GM12892 (cell line): ENCODE data around the gene STARD10.

Source experiments
- DNase-seq: peaks from one replicate; pipeline ENCODE4 v3.0.0; 2011; ENCODE audit not compliant: insufficient read length
- FAIRE-seq: peaks from 2 replicates; lab custom pipeline; 2011; peaks lifted over from hg19 to GRCh38; lab: Jason Lieb, UNC
- POLR2A ChIP-seq: IDR thresholded peaks from 2 replicates; pipeline ENCODE4 v1.6.1; 2011; ENCODE audit warnings: low read depth, low read length, control low read depth
- POLR2AphosphoS5 ChIP-seq: IDR thresholded peaks from 2 replicates; pipeline ENCODE4 v1.6.1; 2011; ENCODE audit warnings: low read depth, low read length, control low read depth
- TAF1 ChIP-seq: IDR thresholded peaks from 2 replicates; pipeline ENCODE4 v1.6.1; 2011; ENCODE audit warnings: low read depth, mild to moderate bottlenecking, control low read depth, low read length, borderline replicate concordance

STARD10 gene

DNA sequence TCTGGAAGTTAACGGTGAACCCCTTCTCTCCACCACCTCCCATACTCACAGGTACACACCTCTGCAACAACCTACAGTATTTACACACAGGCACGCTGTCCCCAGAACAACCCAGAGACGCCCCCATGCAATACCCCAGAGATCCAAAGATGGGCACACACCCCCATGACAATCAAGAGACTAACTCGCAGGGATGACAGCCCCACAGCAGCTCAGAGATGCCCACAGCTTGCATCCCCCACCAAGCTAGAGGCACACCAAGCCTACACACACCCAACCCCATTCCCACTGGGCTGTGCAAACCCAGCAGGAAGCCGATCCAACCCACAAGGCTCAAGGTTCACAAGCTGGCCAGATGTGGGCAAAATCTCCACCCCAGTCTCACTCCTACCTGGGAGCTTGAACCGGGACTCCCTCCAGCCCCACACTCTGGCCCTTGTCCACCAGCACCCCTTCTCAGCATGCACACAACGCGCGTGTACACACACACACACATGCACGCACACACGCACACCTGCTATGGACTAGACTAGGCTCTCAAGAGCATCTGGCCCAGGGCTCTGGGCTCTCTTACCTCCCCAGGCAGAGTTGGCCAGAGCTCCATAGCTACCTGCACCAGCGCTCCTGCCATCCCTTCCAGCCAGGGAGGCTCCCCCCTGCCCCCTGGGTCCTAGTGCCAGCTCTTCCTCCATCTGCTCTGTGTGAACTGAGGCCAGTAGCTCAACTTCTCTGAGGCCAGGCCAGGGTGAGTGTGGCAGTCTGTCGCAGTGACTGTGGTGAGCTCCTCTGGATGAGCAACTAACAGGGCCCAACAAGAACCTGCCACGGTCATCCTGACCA, 11.5 kb downstream of the STARD10 start:
- TF ChIP-seq TAF1 (no peak), POLR2A (no peak), POLR2AphosphoS5 (no peak)
- DNase-seq (no peak), FAIRE-seq (peak; percentile 81)

DNA sequence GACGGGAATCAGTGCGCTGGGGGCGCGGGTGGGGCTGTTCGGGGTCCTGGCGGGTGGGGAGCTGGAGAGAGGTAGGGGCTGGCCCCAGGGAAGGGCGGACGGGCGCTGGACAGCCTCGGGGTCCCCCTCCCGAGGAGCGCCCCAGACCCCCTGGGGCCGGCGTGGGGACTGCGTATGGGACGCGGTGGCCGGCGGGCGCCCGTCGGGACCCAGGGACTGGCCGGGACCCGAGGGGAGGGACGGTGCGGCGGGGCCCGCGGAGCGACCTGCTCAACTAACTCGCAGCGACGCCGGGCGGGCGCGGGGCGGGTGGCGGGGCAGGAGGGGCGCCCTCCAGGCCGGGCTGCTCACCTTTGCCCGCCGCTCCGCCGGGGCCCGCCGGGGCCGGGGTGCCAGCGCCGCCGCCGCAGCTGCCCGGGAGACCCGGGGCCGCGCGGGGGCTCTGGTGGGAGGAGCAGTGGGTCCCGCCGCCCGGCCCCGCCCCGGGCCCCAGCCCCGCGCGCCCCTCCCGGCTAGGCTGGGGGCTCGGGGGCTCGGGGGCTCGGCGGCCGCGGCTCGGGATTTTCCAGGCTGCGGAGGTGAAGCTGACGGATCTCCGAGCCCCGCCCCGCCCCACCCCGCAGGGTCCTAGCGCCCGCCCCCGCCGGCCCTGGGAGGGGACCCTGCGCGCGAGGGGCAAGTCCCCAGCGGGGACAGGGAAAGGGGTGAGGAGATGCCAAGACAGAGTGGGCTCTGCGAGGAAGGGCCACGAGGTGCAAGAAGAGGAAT, 12.3 kb downstream of the STARD10 start:
- FAIRE-seq = peak; percentile 54
- DNase-seq = peak; percentile 88
- TF ChIP-seq TAF1 (no peak), POLR2A (no peak), POLR2AphosphoS5 (no peak)

DNA sequence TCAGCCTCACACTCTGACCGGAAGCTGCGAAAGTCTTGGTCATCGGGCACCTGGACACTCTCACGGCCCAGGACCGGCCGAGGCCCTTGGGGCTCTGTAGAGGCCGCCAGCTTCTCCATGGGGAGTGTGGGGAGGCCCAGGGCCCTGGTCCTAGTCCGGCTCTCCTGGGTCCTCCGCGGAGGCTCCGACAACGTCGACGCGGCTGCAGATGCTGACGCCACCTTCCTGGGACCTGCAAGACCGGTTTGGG, 12.9 kb downstream of the STARD10 start:
- no peak for DNase-seq
- FAIRE-seq = no peak
- TF ChIP-seq POLR2AphosphoS5 (no peak), POLR2A (no peak)

DNA sequence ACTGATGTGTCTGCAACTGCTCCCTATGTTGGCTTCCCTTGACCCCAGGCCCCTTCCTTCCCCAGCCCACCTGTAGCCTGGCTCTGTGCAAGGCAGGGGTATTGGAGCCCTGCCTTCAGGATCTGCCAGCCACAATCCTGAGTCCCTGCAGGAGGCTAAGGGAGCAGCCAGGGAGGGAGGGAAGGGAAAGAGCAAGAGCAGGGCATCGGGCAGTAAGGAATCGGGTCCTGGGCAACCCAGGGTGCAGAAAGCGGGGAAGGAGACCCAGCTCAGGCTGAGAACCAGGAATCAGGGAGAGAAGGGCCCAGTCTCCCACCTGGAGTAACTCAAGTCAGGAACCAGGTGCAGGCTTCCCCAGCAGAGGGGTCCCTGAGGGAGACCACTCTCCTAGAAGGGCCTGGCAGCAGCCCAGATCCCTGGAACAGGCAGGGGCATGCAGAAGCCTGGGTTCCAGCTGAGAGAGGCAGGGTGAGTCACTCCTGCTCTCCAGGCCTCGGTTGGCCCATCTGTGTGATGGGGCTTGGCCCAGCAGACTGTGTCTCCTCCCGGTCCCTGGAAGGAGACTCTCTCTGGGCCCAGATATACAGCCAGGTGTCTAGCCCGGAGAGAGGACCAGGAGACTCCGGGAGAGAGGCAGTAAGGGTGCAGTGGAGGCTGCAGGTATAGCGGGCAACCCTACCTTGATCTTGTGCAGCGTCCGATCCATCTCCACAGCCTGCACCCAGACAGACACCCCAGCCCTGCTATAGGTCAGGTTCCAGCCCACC, 13.4 kb downstream of the STARD10 start:
- no peak for TF ChIP-seq POLR2AphosphoS5
- FAIRE-seq = peak; percentile 84
- DNase-seq = no peak

DNA sequence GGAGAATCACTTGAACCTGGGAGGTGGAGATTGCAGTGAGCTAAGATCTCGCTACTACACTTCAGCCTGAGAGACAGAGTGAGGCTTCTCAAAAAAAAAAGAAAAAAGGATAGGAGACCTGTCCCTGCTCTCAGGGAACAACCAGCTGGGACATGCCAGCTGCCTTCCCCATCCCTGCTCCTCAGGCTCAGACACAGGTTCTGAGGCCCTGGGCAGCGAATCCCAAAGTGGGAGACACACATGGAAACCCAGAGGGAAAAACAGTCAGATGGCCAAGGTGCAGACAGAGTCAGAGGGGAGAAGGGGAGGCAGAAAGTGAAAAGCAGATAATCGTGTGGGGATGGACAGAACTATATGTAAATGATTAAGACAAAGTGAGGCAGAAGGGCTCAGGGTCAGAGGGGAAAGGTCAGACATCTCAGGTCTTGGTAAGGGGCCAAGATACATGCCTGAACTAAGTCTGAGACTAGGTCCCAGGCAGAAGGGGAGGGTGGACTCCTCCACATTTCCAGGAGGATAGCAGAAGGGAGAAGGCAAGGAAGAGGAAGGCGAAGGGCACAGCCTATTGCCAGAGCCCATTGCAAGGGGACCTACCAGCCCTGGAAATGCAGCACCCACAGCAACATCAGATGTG, 14.2 kb downstream of the STARD10 start:
- TF ChIP-seq POLR2AphosphoS5 (no peak), TAF1 (no peak), POLR2A (no peak)
- FAIRE-seq (no peak), DNase-seq (no peak)

DNA sequence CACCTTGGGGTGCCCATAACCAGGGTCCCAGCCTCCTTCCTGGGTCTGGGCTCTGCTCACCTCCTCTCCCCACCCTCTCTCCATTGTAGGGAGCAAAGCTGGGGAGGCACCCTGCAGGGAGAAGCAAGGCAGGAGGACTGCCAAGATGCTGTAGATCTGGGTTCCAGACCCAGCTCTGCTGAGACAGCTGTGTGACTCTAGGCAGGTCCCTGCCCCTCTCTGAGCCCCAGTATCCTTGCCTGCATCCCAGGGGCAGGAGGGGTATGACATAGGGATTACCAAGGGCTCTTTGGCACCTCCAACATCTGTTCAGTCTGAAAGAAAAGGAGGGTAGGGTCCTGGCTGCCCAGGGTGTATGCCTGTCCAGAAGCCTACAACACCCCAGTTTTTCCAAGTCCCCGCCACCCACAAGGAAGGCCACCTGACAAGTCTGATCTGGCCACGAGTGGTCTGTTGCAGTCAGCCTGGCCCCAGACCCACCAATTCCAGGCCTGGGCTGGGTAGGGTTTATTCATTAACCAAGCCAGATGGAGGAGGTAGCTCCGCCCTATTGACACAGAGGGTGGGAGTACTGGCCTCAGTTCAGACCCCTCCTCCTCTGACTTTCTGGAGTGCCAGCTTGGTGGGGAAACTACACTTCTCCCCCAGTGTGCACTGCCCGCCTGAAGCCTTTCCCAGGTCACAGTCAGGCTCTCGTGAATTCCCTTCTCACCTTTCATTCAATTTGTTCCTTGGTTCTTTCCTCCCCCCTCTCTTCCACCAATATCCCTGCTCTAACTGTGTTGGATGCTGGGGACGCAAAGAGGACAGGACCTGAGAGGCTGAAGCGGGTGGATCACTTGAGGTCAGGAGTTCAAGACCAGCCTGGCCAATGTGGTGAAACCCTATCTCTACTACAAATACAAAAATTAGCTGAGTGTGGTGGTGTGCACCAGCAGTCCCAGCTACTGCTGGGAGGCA, 15.0 kb downstream of the STARD10 start:
- TF ChIP-seq TAF1 (no peak), POLR2A (no peak), POLR2AphosphoS5 (no peak)
- DNase-seq (no peak), FAIRE-seq (no peak)

DNA sequence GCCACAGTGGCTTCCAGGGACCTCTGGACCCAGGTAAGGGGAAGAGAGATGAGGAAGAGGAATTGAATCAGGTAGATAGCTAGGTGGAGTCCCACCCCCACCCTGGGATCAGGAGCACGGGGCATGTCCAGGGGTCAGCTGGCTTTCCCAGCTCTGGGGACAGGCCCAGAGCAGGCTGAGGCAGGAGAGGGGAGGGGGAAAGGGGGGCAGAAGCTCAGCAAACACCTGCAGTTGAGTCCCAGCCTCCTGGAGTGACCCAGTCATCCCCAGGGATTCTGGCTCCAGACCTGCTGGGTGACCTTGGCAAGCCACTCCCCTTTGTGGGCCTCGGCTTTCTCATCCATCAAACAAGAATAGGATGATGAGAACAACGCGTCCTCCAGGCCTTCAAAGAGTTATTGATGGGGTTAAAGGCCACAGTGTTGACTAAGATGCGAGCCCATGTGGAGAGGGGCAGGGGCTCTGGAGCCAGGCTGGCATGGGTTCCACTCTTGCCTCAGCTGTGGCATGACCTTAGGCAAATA, 16.0 kb downstream of the STARD10 start:
- no peak for TF ChIP-seq POLR2A
- TF ChIP-seq POLR2AphosphoS5 = no peak
- TF ChIP-seq TAF1 = no peak
- DNase-seq (no peak), FAIRE-seq (no peak)

DNA sequence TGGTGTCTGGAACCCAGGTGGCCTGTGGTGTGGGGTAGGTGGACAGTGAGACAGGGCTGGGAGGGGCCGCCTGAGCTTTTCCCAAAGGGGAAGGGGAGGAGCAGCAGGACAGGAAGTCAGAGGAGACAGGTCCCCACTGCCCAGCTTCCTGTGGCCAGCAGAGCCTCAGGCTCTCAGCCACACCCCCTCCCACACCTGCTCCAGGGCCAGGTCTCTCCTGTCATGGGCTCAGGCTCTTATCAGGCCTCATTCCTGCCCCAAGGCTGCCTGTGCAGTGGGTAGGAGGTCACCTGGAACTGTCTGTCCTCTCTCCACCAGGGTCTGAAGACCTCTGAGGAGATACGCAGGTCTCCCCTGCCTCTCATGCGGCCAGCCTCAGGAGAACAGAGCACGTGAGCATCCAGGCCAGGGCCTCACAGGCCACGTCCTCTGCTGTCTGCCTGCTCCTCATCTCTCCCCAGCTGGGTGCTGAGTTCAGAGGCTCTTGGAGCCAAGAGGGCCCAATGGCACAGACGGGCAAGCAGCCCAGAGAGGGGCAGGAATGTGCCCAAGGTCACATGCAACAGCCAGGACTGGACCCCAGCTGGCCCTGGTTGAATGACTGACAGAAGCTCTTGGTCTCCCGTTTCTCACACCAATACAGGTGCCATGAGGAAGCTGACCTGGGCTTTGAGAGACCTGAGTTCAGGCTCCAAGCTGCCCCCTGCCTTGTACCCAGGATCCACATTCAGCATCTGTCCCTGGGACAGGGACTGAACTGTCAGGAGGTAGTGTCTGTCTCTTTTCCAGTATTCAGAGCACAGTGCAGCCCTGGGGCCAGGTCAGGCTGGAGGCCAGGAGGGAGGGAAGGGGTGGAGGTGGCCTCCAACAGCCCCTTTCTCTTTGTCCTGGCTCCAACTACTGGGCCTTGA, 16.7 kb downstream of the STARD10 start:
- DNase-seq (no peak), FAIRE-seq (no peak)
- TF ChIP-seq TAF1 (no peak), POLR2AphosphoS5 (no peak), POLR2A (no peak)

DNA sequence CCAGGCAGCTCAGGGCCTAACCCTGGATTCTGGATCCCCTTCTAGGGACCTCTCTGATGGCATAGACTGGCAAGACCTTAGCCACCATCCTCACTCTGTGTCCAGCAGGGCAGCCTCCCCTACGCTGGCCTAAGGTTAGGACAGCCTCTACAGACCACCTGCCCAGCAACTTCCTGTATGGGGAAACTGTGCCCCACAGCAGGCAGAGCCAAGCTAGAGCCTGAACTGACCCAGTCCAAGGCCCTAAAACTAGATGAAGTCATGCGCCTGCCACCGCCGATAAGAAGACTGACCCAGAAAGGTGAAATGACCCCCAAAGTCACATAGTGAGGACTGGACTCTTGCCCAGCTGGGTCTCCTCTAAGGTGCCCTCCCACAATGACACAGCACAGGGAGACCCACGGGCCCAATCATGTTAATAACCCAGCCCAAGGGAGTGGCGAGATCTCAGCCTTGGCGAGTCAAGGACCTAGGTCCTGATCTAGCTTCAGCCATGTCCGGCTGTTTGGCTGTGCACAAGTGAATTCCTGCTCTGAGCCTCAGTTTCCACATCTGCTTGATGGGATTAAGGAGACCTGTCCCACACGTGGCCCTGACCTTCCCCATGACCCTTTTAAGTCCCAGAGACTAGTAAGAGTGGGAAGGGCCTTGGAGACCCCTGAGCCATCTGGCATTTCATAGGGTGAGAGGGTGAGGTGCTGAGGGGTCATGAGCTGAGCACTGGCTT, 17.6 kb downstream of the STARD10 start:
- TF ChIP-seq TAF1 (no peak), POLR2AphosphoS5 (no peak), POLR2A (no peak)
- no peak for FAIRE-seq
- no peak for DNase-seq
